DOHH2 (cell line): Measurements from ENCODE around the gene CATSPERZ.

Experiments
- H3F3A ChIP-seq: fragments of 200-600 bp; sonication (generic), shearing (Covaris generic); 2 replicates; pipeline ENCODE4 v1.6.0; 2016; ENCODE audit warnings: antibody characterized with exemption, mild to moderate bottlenecking; ENCODE audit not compliant: control insufficient read depth, insufficient read depth
- H3K27ac ChIP-seq: fragments of 200-600 bp; sonication (generic); 2 replicates; pipeline ENCODE4 v1.5.1; 2014; ENCODE audit warnings: low read depth, mild to moderate bottlenecking, low read length, moderate library complexity
- H3K27me3 ChIP-seq: fragments of 200-600 bp; sonication (generic); 2 replicates; pipeline ENCODE4 v1.6.1; 2014; ENCODE audit warnings: mild to moderate bottlenecking, low read length, mixed read lengths; ENCODE audit not compliant: control insufficient read depth
- H3K36me3 ChIP-seq: fragments of 200-600 bp; sonication (generic); 2 replicates; pipeline ENCODE4 v1.6.1; 2014; ENCODE audit warnings: mild to moderate bottlenecking, low read length, moderate library complexity, mixed read lengths; ENCODE audit not compliant: control insufficient read depth
- H3K4me1 ChIP-seq: fragments of 200-600 bp; sonication (generic); 2 replicates; pipeline ENCODE4 v1.6.1; 2014; ENCODE audit warnings: mild to moderate bottlenecking, low read length, mixed read lengths; ENCODE audit not compliant: control insufficient read depth
- H3K4me2 ChIP-seq: fragments of 200-600 bp; sonication (generic); 2 replicates; pipeline ENCODE4 v1.6.0; 2014; ENCODE audit warnings: mild to moderate bottlenecking, low read length, moderate library complexity
- H3K4me3 ChIP-seq: fragments of 200-600 bp; sonication (generic); 2 replicates; pipeline ENCODE4 v1.5.1; 2014; ENCODE audit warnings: mild to moderate bottlenecking, low read length, mixed read lengths
- H3K79me2 ChIP-seq: fragments of 200-600 bp; sonication (generic); 2 replicates; pipeline ENCODE4 v1.6.1; 2014; ENCODE audit warnings: mild to moderate bottlenecking, low read length, mixed read lengths; ENCODE audit not compliant: control insufficient read depth
- H3K9me2 ChIP-seq: fragments of 200-600 bp; sonication (generic); replicated peaks from 2 replicates; pipeline ENCODE4 v1.6.1; 2014; ENCODE audit warnings: mild to moderate bottlenecking, low read length, mixed read lengths; ENCODE audit not compliant: control insufficient read depth
- H3K9me3 ChIP-seq: fragments of 200-600 bp; sonication (generic); 2 replicates; pipeline ENCODE4 v1.6.1; 2014; ENCODE audit warnings: antibody characterized with exemption, low read length, mixed read lengths; ENCODE audit not compliant: control insufficient read depth, insufficient read depth
- H4K20me1 ChIP-seq: fragments of 200-600 bp; sonication (generic); 2 replicates; pipeline ENCODE4 v1.6.0; 2014; ENCODE audit warnings: low read depth, mild to moderate bottlenecking, antibody characterized with exemption, low read length, moderate library complexity; ENCODE audit not compliant: control insufficient read depth, insufficient read depth
- CTCF ChIP-seq: fragments of 200-600 bp; sonication (generic); IDR thresholded peaks from one replicate; pipeline ENCODE4 v1.5.1; 2014; ENCODE audit warnings: antibody characterized with exemption, mild to moderate bottlenecking, low read depth, low read length; ENCODE audit not compliant: poor library complexity, severe bottlenecking
- EZH2phosphoT487 ChIP-seq: fragments of 200-600 bp; sonication (generic); IDR thresholded peaks from 2 replicates; pipeline ENCODE4 v1.6.1; 2017; ENCODE audit warnings: borderline replicate concordance, mild to moderate bottlenecking, antibody characterized with exemption, low read length, moderate library complexity, mixed read lengths

The CATSPERZ gene

GRCh38 chr11:64263947-64264317 is 36.2 kb upstream of the CATSPERZ start:
- TF ChIP-seq EZH2phosphoT487 (no peak), CTCF (no peak)

GRCh38 chr11:64264371-64264852 is 35.7 kb upstream of the CATSPERZ start:
- TF ChIP-seq CTCF: no peak
- TF ChIP-seq EZH2phosphoT487: no peak
- H3K27me3 ChIP-seq: no peaks in the 10 kb centered on the region
- H3K9me3 ChIP-seq: no peaks in the 10 kb centered on the region
- peaks cover 10% of the 10 kb centered on the region for H3K79me2 ChIP-seq
- no peaks in the 10 kb centered on the region for H4K20me1 ChIP-seq
- peaks cover 34% of the 10 kb centered on the region for H3K36me3 ChIP-seq
- H3K4me1 ChIP-seq: peaks cover 14% of the 10 kb centered on the region
- no peak overlapping the region for H3K27ac ChIP-seq
- H3F3A ChIP-seq: peaks cover 1% of the 10 kb centered on the region; the same call in 1 of the 2 replicates
- no peak overlapping the region for H3K4me2 ChIP-seq
- H3K4me3 ChIP-seq: no peak overlapping the region
- H3K9me2 ChIP-seq: no peaks in the 10 kb centered on the region

More at GRCh38 chr11:64263947-64264317, 36.2 kb upstream of the CATSPERZ start:
- no peaks in the 10 kb centered on the region for H3K27me3 ChIP-seq
- H3K4me1 ChIP-seq: peaks cover 13% of the 10 kb centered on the region
- H3K36me3 ChIP-seq: peaks cover 35% of the 10 kb centered on the region
- no peak overlapping the region for H3K4me2 ChIP-seq
- H3K27ac ChIP-seq: no peak overlapping the region
- peaks cover 8% of the 10 kb centered on the region for H3K79me2 ChIP-seq
- H3K9me2 ChIP-seq: no peaks in the 10 kb centered on the region
- no peaks in the 10 kb centered on the region for H3F3A ChIP-seq
- H3K4me3 ChIP-seq: no peak overlapping the region
- no peaks in the 10 kb centered on the region for H4K20me1 ChIP-seq
- H3K9me3 ChIP-seq: no peaks in the 10 kb centered on the region

DNA sequence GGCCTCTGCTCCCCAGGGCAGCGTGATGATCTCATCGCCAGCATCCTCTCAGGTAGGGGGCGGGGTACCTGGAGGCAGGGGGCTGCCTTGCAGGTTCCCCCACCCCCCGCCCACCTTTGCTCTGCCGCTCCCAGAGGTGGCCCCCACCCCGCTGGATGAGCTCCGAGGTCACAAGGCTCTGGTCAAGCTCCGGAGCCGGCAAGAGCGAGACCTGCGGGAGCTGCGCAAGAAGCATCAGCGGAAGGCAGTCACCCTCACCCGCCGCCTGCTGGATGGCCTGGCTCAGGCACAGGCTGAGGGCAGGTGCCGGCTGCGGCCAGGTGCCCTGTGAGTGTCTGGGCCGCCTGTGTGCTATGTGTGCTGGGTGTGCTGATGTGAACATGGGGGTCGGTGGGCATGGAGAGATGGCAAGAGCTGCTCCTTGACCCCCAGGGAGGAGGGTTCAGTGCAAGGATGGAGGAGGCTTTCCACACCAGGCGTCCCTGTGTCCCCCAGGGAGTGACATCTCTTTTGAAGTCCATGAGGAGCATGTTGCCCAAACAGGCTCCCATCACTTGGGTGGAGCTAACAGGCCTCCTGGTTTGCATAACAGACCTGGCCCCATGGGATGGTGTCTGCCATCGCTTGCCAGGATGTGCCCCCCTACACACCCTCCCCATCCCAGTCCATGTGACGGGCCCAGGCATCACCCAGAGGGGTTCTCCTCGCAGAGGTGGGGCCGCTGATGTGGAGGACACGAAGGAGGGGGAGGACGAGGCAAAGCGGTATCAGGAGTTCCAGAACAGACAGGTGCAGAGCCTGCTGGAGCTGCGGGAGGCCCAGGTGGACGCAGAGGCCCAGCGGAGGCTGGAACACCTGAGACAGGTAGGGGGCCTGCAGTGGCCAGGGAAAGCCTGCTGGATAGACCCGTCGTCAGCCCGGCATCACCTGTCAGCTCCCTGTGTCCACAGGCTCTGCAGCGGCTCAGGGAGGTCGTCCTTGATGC is 34.7 kb upstream of the CATSPERZ start:
- H3K27ac ChIP-seq: no peak overlapping the region
- H3K4me3 ChIP-seq: no peak overlapping the region
- peaks cover 4% of the 10 kb centered on the region; the same call in 1 of the 2 replicates for H3F3A ChIP-seq
- no peaks in the 10 kb centered on the region for H4K20me1 ChIP-seq
- TF ChIP-seq CTCF: no peak
- TF ChIP-seq EZH2phosphoT487: no peak
- H3K36me3 ChIP-seq: peaks cover 32% of the 10 kb centered on the region
- H3K27me3 ChIP-seq: no peaks in the 10 kb centered on the region
- H3K4me2 ChIP-seq: no peak overlapping the region
- no peaks in the 10 kb centered on the region for H3K9me2 ChIP-seq
- peaks cover 14% of the 10 kb centered on the region for H3K4me1 ChIP-seq
- peaks cover 13% of the 10 kb centered on the region for H3K79me2 ChIP-seq
- no peaks in the 10 kb centered on the region for H3K9me3 ChIP-seq
